K562 (cell line): ENCODE results near the gene SHANK1. TPM values are rescaled to one million over a fixed set of nuclear protein-coding genes. Genes with fewer than 3 reads are reported as not detected.
A peak's percentile ranks its signal among the peaks of the same experiment; 100 is the strongest.

Experiments
- DDX20 ChIP-seq: fragments of 450-650 bp; IDR thresholded peaks from 2 replicates; pipeline ENCODE4 v1.6.1; 2016; ENCODE audit warnings: missing genetic modification characterization, low read depth, mild to moderate bottlenecking, missing compliant biosample characterization, moderate library complexity
- DMBX1 ChIP-seq: fragments of 250-450 bp; sonication (Bioruptor Pico); IDR thresholded peaks from 2 replicates; pipeline ENCODE4 v1.8.0; 2022; ENCODE audit warnings: inconsistent platforms, mild to moderate bottlenecking, moderate library complexity, borderline replicate concordance
- ETV6 ChIP-seq, 3 experiments: fragments of 150-350 bp in 1 of 3; sonication (generic) in 1 of 3; formaldehyde crosslinking in 1 of 3; IDR thresholded peaks; 2 replicates each; pipeline versions ENCODE4 v1.6.1 to v1.8.0; 2014 to 2022; ENCODE audit warnings: borderline replicate concordance in 2 of 3, low read depth in 2 of 3, antibody characterized with exemption in 1 of 3, low read length in 1 of 3, mild to moderate bottlenecking in 1 of 3, missing genetic modification reagents in 1 of 3
- FOXK2 ChIP-seq, 2 experiments: fragments of 450-650 bp; IDR thresholded peaks in 1 of 2; conservative IDR thresholded peaks in 1 of 2; 2 replicates each; pipeline ENCODE4 v1.6.1; 2016; ENCODE audit warnings: low read depth in 2 of 2, mild to moderate bottlenecking in 1 of 2
- IRF9 ChIP-seq: fragments of 450-650 bp; IDR thresholded peaks from 2 replicates; pipeline ENCODE4 v1.6.1; 2016; ENCODE audit warnings: missing biosample characterization, missing genetic modification characterization
- PYGO2 ChIP-seq: fragments of 450-650 bp; IDR thresholded peaks from 2 replicates; pipeline ENCODE4 v1.6.1; 2016; ENCODE audit warnings: mild to moderate bottlenecking, missing genetic modification characterization, moderate library complexity, missing compliant biosample characterization
- SMAD4 ChIP-seq: fragments of 250-450 bp; sonication (Bioruptor Pico); conservative IDR thresholded peaks from 2 replicates; pipeline ENCODE4 v1.8.0; 2021; ENCODE audit warnings: inconsistent platforms, mild to moderate bottlenecking, moderate library complexity
- ZC3H4 ChIP-seq: sonication (generic); formaldehyde crosslinking; IDR thresholded peaks from 2 replicates; pipeline ENCODE4 v1.9.0; 2021; ENCODE audit warnings: missing genetic modification reagents, borderline replicate concordance
- ZNF444 ChIP-seq: fragments of 250-450 bp; sonication (Bioruptor Pico); IDR thresholded peaks from 2 replicates; pipeline ENCODE4 v1.4.0; 2020; ENCODE audit warnings: mild to moderate bottlenecking, moderate library complexity
- ZNF518B ChIP-seq: fragments of 250-450 bp; sonication (Bioruptor Pico); IDR thresholded peaks from 2 replicates; pipeline ENCODE4 v1.5.0; 2021; ENCODE audit warnings: mild to moderate bottlenecking, moderate library complexity
- ZNF707 ChIP-seq: fragments of 250-450 bp; sonication (Bioruptor Pico); conservative IDR thresholded peaks from 2 replicates; pipeline ENCODE4 v1.8.0; 2022; ENCODE audit warnings: inconsistent platforms, mild to moderate bottlenecking, moderate library complexity
- polyA plus RNA-seq, 8 experiments: library from polyadenylated mRNA; depleted of rRNA in 4 of 8; stranded (reverse) in 5 of 8; unstranded in 3 of 8; fragments of >200 nt; fragmentation: Nextera tagmentation in 2 of 8; fragmentation: Illumina TruSeq in 1 of 8; extraction: Ambion mirVana in 2 of 8; extraction: Trizol in 1 of 8; gene quantifications; 2 replicates each; pipeline versions ENCODE4 v1.2.1 to v1.2.3, GENCODE V29; 2011 to 2014; ENCODE audit warnings: inconsistent platforms in 1 of 8, missing spikeins in 1 of 8
- total RNA-seq, 7 experiments: library from RNA; depleted of rRNA in 6 of 7; stranded (reverse); fragments of >200 nt in 6 of 7; fragmentation: Illumina TruSeq in 2 of 7; extraction: Trizol in 2 of 7; gene quantifications; 2 replicates each; pipeline versions ENCODE4 v1.2.1 to v1.2.3, GENCODE V29; 2011 to 2021; ENCODE audit warnings: low replicate concordance in 1 of 7
- TF ChIP-seq, protein P1 (sequence below), 3 experiments: fragments of 200-800 bp in 1 of 3; sonication (Bioruptor generic) in 1 of 3; sonication (generic) in 1 of 3; formaldehyde crosslinking in 1 of 3; IDR thresholded peaks; 2 replicates each; pipeline versions ENCODE4 v1.6.1 to v1.8.0; 2016 to 2022; ENCODE audit warnings: mild to moderate bottlenecking in 2 of 3, missing compliant biosample characterization in 2 of 3, missing genetic modification characterization in 2 of 3, missing genetic modification reagents in 1 of 3
- TF ChIP-seq, protein P2 (sequence below): fragments of 450-650 bp; IDR thresholded peaks from 2 replicates; pipeline ENCODE4 v1.6.1; 2016; ENCODE audit warnings: antibody characterized with exemption
- TF ChIP-seq, protein P3 (sequence below): fragments of 450-650 bp; IDR thresholded peaks from 2 replicates; pipeline ENCODE4 v1.6.1; 2017; ENCODE audit warnings: antibody characterized with exemption, mild to moderate bottlenecking

SHANK1 gene
- total and polyA plus RNA-seq, 9 of the 15 experiments (the other 6 are each of a cell fraction or from before 2014, with no cell fraction given), result 0.33 to 1.3 (median 0.55) TPM; not detected in 2

- TF ChIP-seq ZNF518B (CRISPR knock-in tag) (no peak), FOXK2 (conservative IDR thresholded peaks at IDR 0.05 in 1 of 2, IDR thresholded peaks at IDR 0.05 in 1 of 2; ENCODE audit: low read depth in 2 of 2) (no peak), ZNF707 (CRISPR knock-in tag) (0 out of 2 replicates have a peak, but pooled peaks have one; percentile 52), DDX20 (tag) (peak; percentile 71; the same call in 1 of the 2 replicates), IRF9 (tag) (0 out of 2 replicates have a peak, but pooled peaks have one; percentile 25), ZC3H4 (CRISPR knock-in tag) (no peak), PYGO2 (tag) (0 out of 2 replicates have a peak, but pooled peaks have one; percentile 19), ZNF444 (CRISPR knock-in tag) (no peak), DMBX1 (CRISPR knock-in tag) (peak; percentile 76), SMAD4 (CRISPR knock-in tag) (peak; percentile 58; the same call in 1 of the 2 replicates), ETV6 (IDR thresholded peaks at IDR 0.05; ENCODE audit: borderline replicate concordance in 1 of 2, low read depth in 2 of 2, low read length in 1 of 2) (no peak), ETV6 (CRISPR knock-in tag; IDR thresholded peaks at IDR 0.05; ENCODE audit: borderline replicate concordance) (no peak)
- TF ChIP-seq, protein P1, sequence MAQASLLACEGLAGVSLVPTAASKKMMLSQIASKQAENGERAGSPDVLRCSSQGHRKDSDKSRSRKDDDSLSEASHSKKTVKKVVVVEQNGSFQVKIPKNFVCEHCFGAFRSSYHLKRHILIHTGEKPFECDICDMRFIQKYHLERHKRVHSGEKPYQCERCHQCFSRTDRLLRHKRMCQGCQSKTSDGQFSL (CRISPR knock-in tag; IDR thresholded peaks at IDR 0.05), result no peak
- TF ChIP-seq, protein P1 (tag; IDR thresholded peaks at IDR 0.05), result peak in 1 of 2 experiments; percentile 61; a peak in 1 of 4 replicates
- TF ChIP-seq, protein P2, sequence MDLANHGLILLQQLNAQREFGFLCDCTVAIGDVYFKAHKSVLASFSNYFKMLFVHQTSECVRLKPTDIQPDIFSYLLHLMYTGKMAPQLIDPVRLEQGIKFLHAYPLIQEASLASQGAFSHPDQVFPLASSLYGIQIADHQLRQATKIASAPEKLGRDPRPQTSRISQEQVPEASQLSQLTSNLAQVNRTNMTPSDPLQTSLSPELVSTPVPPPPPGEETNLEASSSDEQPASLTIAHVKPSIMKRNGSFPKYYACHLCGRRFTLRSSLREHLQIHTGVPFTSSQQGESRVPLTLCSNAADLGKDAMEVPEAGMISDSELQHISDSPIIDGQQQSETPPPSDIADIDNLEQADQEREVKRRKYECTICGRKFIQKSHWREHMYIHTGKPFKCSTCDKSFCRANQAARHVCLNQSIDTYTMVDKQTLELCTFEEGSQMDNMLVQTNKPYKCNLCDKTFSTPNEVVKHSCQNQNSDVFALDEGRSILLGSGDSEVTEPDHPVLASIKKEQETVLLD, result no peak
- TF ChIP-seq, protein P3, sequence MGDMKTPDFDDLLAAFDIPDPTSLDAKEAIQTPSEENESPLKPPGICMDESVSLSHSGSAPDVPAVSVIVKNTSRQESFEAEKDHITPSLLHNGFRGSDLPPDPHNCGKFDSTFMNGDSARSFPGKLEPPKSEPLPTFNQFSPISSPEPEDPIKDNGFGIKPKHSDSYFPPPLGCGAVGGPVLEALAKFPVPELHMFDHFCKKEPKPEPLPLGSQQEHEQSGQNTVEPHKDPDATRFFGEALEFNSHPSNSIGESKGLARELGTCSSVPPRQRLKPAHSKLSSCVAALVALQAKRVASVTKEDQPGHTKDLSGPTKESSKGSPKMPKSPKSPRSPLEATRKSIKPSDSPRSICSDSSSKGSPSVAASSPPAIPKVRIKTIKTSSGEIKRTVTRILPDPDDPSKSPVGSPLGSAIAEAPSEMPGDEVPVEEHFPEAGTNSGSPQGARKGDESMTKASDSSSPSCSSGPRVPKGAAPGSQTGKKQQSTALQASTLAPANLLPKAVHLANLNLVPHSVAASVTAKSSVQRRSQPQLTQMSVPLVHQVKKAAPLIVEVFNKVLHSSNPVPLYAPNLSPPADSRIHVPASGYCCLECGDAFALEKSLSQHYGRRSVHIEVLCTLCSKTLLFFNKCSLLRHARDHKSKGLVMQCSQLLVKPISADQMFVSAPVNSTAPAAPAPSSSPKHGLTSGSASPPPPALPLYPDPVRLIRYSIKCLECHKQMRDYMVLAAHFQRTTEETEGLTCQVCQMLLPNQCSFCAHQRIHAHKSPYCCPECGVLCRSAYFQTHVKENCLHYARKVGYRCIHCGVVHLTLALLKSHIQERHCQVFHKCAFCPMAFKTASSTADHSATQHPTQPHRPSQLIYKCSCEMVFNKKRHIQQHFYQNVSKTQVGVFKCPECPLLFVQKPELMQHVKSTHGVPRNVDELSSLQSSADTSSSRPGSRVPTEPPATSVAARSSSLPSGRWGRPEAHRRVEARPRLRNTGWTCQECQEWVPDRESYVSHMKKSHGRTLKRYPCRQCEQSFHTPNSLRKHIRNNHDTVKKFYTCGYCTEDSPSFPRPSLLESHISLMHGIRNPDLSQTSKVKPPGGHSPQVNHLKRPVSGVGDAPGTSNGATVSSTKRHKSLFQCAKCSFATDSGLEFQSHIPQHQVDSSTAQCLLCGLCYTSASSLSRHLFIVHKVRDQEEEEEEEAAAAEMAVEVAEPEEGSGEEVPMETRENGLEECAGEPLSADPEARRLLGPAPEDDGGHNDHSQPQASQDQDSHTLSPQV, result peak; percentile 75
Observed at GRCh38 chr19:50749490-50749889, 29.9 kb upstream of the SHANK1 start (continued).
